K562 (cell line): ENCODE results near the gene TTC28. TPM values are rescaled to one million over a fixed set of nuclear protein-coding genes. Genes with fewer than 3 reads are reported as not detected.

Experiments used
- ATAC-seq: fragments of 200-7000 bp; cut with Tn5 transposase; 3 replicates; pipeline ENCODE4 v1.9.1; 2020; ENCODE audit warnings: moderate library complexity
- BruUV-seq: library from RNA; stranded (reverse); fragments of 400-500 nt; replicated peaks from 2 replicates; lab custom pipeline; 2021; lab: Mats Ljungman, UMichigan
- CTCF ChIA-PET: fragments of 300-600 bp; formaldehyde crosslinking; extraction: SDS; loops from one replicate; lab custom pipeline; 2021; ENCODE audit warnings: low intra/inter-chr PET ratio; lab: Yijun Ruan, JAX
- POLR2A ChIA-PET: fragments of 300-600, 350-650 bp; sonication (Branson Sonifier 250); formaldehyde crosslinking; extraction: SDS; loops from one replicate; lab custom pipeline; 2021; ENCODE audit warnings: antibody characterized with exemption, inconsistent platforms; lab: Yijun Ruan, JAX
- DNase-seq, 4 experiments: peaks; one replicate each; pipeline versions ENCODE4 v3.0.0 to v3.0.0-alpha.2; 2011 to 2018; ENCODE audit warnings: low spot score in 3 of 4, mixed read lengths in 3 of 4; ENCODE audit errors: extremely low read depth in 1 of 4
- FAIRE-seq: peaks from 2 replicates; lab custom pipeline; 2011; peaks lifted over from hg19 to GRCh38; lab: Jason Lieb, UNC
- H2AFZ ChIP-seq: 2 replicates; pipeline ENCODE4 v1.6.0; 2011; ENCODE audit warnings: low read depth, low read length, control low read depth, inconsistent platforms
- H3K27ac ChIP-seq: fragments of 200-600 bp; 3 replicates; pipeline ENCODE4 v1.8.0; 2011; ENCODE audit warnings: low read depth, mild to moderate bottlenecking, control low read depth, inconsistent platforms, low read length, moderate library complexity, mixed read lengths; ENCODE audit errors: extremely low read depth
- H3K27me3 ChIP-seq, 2 experiments: fragments of 300-600 bp in 1 of 2; 2 replicates in 1 of 2; 3 replicates in 1 of 2; pipeline versions ENCODE4 v1.6.0 to v1.8.0; 2011; ENCODE audit warnings: inconsistent platforms in 2 of 2, low read length in 2 of 2, mild to moderate bottlenecking in 1 of 2, mixed read lengths in 1 of 2, moderate library complexity in 1 of 2; ENCODE audit not compliant: control insufficient read depth in 2 of 2, insufficient read depth in 2 of 2
- H3K36me3 ChIP-seq: fragments of 300-600 bp; 3 replicates; pipeline ENCODE4 v1.8.0; 2011; ENCODE audit warnings: mild to moderate bottlenecking, low read length, inconsistent platforms; ENCODE audit not compliant: control insufficient read depth, insufficient read depth
- H3K4me1 ChIP-seq, 2 experiments: fragments of 200-600 bp in 1 of 2; replicated peaks in 1 of 2; 2 replicates in 1 of 2; 3 replicates in 1 of 2; pipeline versions ENCODE4 v1.5.1 to v1.8.0; 2011; ENCODE audit warnings: inconsistent platforms in 2 of 2, low read length in 2 of 2, mild to moderate bottlenecking in 1 of 2, mixed read lengths in 1 of 2, moderate library complexity in 1 of 2; ENCODE audit not compliant: control insufficient read depth in 2 of 2, insufficient read depth in 2 of 2
- H3K4me2 ChIP-seq: 2 replicates; pipeline ENCODE4 v1.6.1; 2011; ENCODE audit warnings: low read length, control low read depth, inconsistent platforms, mixed read lengths; ENCODE audit not compliant: insufficient read depth
- H3K4me3 ChIP-seq: fragments of 200-600 bp; sonication (generic), shearing (Covaris generic); 2 replicates; pipeline ENCODE4 v1.5.1; 2016; ENCODE audit warnings: control low read depth, inconsistent platforms
- H3K79me2 ChIP-seq: fragments of 200-600 bp; 3 replicates; pipeline ENCODE4 v1.8.0; 2011; ENCODE audit warnings: low read length, inconsistent platforms; ENCODE audit not compliant: control insufficient read depth, insufficient read depth
- H3K9ac ChIP-seq, 2 experiments: 2 replicates each; pipeline versions ENCODE4 v1.6.0 to v1.6.1; 2011; ENCODE audit warnings: low read depth in 2 of 2, low read length in 2 of 2, control low read depth in 1 of 2, inconsistent platforms in 1 of 2, mild to moderate bottlenecking in 1 of 2, mixed read lengths in 1 of 2; ENCODE audit not compliant: insufficient read depth in 1 of 2
- H3K9me1 ChIP-seq: one replicate; pipeline ENCODE4 v1.6.0; 2011; ENCODE audit warnings: inconsistent platforms, mild to moderate bottlenecking, low read length, moderate library complexity; ENCODE audit not compliant: control insufficient read depth, insufficient read depth
- H3K9me3 ChIP-seq: replicated peaks from 2 replicates; pipeline ENCODE4 v1.5.1; 2011; ENCODE audit warnings: low read depth, low read length, inconsistent platforms; ENCODE audit not compliant: control insufficient read depth, insufficient read depth
- H4K20me1 ChIP-seq: replicated peaks from 2 replicates; pipeline ENCODE4 v1.6.1; 2011; ENCODE audit warnings: low read length, inconsistent platforms, mixed read lengths; ENCODE audit not compliant: control insufficient read depth, insufficient read depth
- LEF1 ChIP-seq: fragments of 450-650 bp; IDR thresholded peaks from 2 replicates; pipeline ENCODE4 v1.6.1; 2016; ENCODE audit warnings: mild to moderate bottlenecking
- MYNN ChIP-seq, 2 experiments: sonication (generic); formaldehyde crosslinking in 1 of 2; IDR thresholded peaks; 2 replicates each; pipeline versions ENCODE4 v1.5.0 to v1.6.1; 2016 to 2020; ENCODE audit warnings: antibody characterized with exemption in 1 of 2, missing genetic modification reagents in 1 of 2
- NCOA2 ChIP-seq, 2 experiments: fragments of 450-650 bp; IDR thresholded peaks; 2 replicates each; pipeline ENCODE4 v1.6.1; 2018; ENCODE audit warnings: mild to moderate bottlenecking in 2 of 2, moderate library complexity in 1 of 2; ENCODE audit not compliant: partially characterized antibody in 2 of 2
- PTTG1 ChIP-seq: fragments of 450-650 bp; IDR thresholded peaks from 2 replicates; pipeline ENCODE4 v1.6.1; 2016; ENCODE audit warnings: low read depth, mild to moderate bottlenecking, missing genetic modification characterization, missing compliant biosample characterization
- PURB ChIP-seq: sonication (generic); formaldehyde crosslinking; IDR thresholded peaks from 2 replicates; pipeline ENCODE4 v1.9.0; 2021; ENCODE audit warnings: low read depth, mild to moderate bottlenecking, missing genetic modification reagents
- STAG1 ChIP-seq: sonication (generic); formaldehyde crosslinking; IDR thresholded peaks from 2 replicates; pipeline ENCODE4 v1.5.0; 2020; ENCODE audit warnings: missing genetic modification reagents, borderline replicate concordance
- ZFP36 ChIP-seq: fragments of 150-350 bp; IDR thresholded peaks from 2 replicates; pipeline ENCODE4 v1.6.1; 2018; ENCODE audit warnings: low read length, low read depth; ENCODE audit not compliant: partially characterized antibody
- ZNF263 ChIP-seq: sonication (generic); formaldehyde crosslinking; IDR thresholded peaks from 2 replicates; pipeline ENCODE4 v1.8.0; 2022; ENCODE audit warnings: mild to moderate bottlenecking, missing genetic modification reagents, borderline replicate concordance
- ZNF444 ChIP-seq: fragments of 250-450 bp; sonication (Bioruptor Pico); IDR thresholded peaks from 2 replicates; pipeline ENCODE4 v1.4.0; 2020; ENCODE audit warnings: mild to moderate bottlenecking, moderate library complexity
- WGBS: fragments of 100-300 bp; shearing (Covaris generic); methylation state at CpG from one replicate; pipeline ENCODE4 v1.1.6; 2016; ENCODE audit warnings: low coverage, mixed read lengths; ENCODE audit not compliant: insufficient coverage; ENCODE audit errors: missing lambda C conversion rate; 5-methylcytosine and 5-hydroxymethylcytosine counted together
- in situ Hi-C: fragments of 300-500 bp; cut with MboI; formaldehyde crosslinking; loops from 4 replicates; pipeline ENCODE4 v1.15.0; 2018; ENCODE audit warnings: inconsistent platforms, mixed read lengths
- intact Hi-C: fragments of 100-400 bp; cut with micrococcal nuclease; formaldehyde crosslinking; loops from 2 replicates; pipeline ENCODE4 v1.14.2; 2022
- polyA plus RNA-seq, 8 experiments: library from polyadenylated mRNA; depleted of rRNA in 4 of 8; stranded (reverse) in 5 of 8; unstranded in 3 of 8; fragments of >200 nt; fragmentation: Nextera tagmentation in 2 of 8; fragmentation: Illumina TruSeq in 1 of 8; extraction: Ambion mirVana in 2 of 8; extraction: Trizol in 1 of 8; gene quantifications; 2 replicates each; pipeline versions ENCODE4 v1.2.1 to v1.2.3, GENCODE V29; 2011 to 2014; ENCODE audit warnings: inconsistent platforms in 1 of 8, missing spikeins in 1 of 8
- total RNA-seq, 7 experiments: library from RNA; depleted of rRNA in 6 of 7; stranded (reverse); fragments of >200 nt in 6 of 7; fragmentation: Illumina TruSeq in 2 of 7; extraction: Trizol in 2 of 7; gene quantifications; 2 replicates each; pipeline versions ENCODE4 v1.2.1 to v1.2.3, GENCODE V29; 2011 to 2021; ENCODE audit warnings: low replicate concordance in 1 of 7
- TF ChIP-seq, protein P1 (sequence below): fragments of 250-450 bp; sonication (Bioruptor Pico); IDR thresholded peaks from 2 replicates; pipeline ENCODE4 v1.5.0; 2020; ENCODE audit warnings: mild to moderate bottlenecking
- TF ChIP-seq, protein P2 (sequence below): sonication (generic); formaldehyde crosslinking; IDR thresholded peaks from 2 replicates; pipeline ENCODE4 v1.8.1; 2023; ENCODE audit warnings: mild to moderate bottlenecking, missing genetic modification reagents

TTC28 gene
- total and polyA plus RNA-seq, 9 of the 15 experiments (the other 6 are each of a cell fraction or from before 2014, with no cell fraction given), result 0.22 to 10.7 (median 3.1) TPM

- no peaks in the 10 kb centered on the region for H3K27me3 ChIP-seq
- FAIRE-seq, result no peak
- BruUV-seq, result no TSS peak
- H3K9me1 ChIP-seq, result no peaks in the 10 kb centered on the region
- H4K20me1 ChIP-seq, result no peaks in the 10 kb centered on the region
- in situ Hi-C loops (no loop called here), intact Hi-C loops (no loop called here)
- H3K9ac ChIP-seq, result no peak overlapping the region
- no peaks in the 10 kb centered on the region for H3K79me2 ChIP-seq
- no peak overlapping the region for H3K4me2 ChIP-seq
- H3K27ac ChIP-seq, result no peak overlapping the region
- no peak overlapping the region for H3K4me3 ChIP-seq
- no peak for DNase-seq
- no peaks in the 10 kb centered on the region for H3K9me3 ChIP-seq
- no peak overlapping the region for H2AFZ ChIP-seq
- no peak for TF ChIP-seq ZNF444 (CRISPR knock-in tag)
- no peak for TF ChIP-seq ZFP36
- TF ChIP-seq STAG1 (CRISPR knock-in tag), result no peak
- TF ChIP-seq, protein P1, sequence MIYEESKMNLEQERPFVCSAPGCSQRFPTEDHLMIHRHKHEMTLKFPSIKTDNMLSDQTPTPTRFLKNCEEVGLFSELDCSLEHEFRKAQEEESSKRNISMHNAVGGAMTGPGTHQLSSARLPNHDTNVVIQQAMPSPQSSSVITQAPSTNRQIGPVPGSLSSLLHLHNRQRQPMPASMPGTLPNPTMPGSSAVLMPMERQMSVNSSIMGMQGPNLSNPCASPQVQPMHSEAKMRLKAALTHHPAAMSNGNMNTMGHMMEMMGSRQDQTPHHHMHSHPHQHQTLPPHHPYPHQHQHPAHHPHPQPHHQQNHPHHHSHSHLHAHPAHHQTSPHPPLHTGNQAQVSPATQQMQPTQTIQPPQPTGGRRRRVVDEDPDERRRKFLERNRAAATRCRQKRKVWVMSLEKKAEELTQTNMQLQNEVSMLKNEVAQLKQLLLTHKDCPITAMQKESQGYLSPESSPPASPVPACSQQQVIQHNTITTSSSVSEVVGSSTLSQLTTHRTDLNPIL (CRISPR knock-in tag), result no peak
- no peak for TF ChIP-seq ZNF263
- TF ChIP-seq LEF1, result no peak
- no peak for TF ChIP-seq MYNN (IDR thresholded peaks at IDR 0.05)
- no peak for TF ChIP-seq MYNN (CRISPR knock-in tag; IDR thresholded peaks at IDR 0.05)
- no peak for TF ChIP-seq PTTG1 (tag)
- TF ChIP-seq, protein P2, sequence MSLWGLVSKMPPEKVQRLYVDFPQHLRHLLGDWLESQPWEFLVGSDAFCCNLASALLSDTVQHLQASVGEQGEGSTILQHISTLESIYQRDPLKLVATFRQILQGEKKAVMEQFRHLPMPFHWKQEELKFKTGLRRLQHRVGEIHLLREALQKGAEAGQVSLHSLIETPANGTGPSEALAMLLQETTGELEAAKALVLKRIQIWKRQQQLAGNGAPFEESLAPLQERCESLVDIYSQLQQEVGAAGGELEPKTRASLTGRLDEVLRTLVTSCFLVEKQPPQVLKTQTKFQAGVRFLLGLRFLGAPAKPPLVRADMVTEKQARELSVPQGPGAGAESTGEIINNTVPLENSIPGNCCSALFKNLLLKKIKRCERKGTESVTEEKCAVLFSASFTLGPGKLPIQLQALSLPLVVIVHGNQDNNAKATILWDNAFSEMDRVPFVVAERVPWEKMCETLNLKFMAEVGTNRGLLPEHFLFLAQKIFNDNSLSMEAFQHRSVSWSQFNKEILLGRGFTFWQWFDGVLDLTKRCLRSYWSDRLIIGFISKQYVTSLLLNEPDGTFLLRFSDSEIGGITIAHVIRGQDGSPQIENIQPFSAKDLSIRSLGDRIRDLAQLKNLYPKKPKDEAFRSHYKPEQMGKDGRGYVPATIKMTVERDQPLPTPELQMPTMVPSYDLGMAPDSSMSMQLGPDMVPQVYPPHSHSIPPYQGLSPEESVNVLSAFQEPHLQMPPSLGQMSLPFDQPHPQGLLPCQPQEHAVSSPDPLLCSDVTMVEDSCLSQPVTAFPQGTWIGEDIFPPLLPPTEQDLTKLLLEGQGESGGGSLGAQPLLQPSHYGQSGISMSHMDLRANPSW (CRISPR knock-in tag), result no peak
- TF ChIP-seq NCOA2 (IDR thresholded peaks at IDR 0.05; ENCODE audit: partially characterized antibody in 2 of 2), result no peak
- TF ChIP-seq PURB, result no peak
- CTCF ChIA-PET, result no interaction called here
- no peaks in the 10 kb centered on the region for H3K36me3 ChIP-seq
- H3K4me1 ChIP-seq, result no peaks in the 10 kb centered on the region
- WGBS, result 65% methylated on average over 2 of the region's 2 CpGs
- POLR2A ChIA-PET, result no interaction called here
- ATAC-seq, result no peak
Observed at GRCh38 chr22:28068826-28069225, 610.8 kb downstream of the TTC28 start.
